HL-60 (cell line): ENCODE data around the gene GPLD1.

ENCODE experiments used
- DNase-seq, 2 experiments: peaks; one replicate each; pipeline ENCODE4 v3.0.0-alpha.2; 2010 to 2020; ENCODE audit warnings: low read depth in 1 of 2, low spot score in 1 of 2
- H3K27ac ChIP-seq: fragments of 250-450 bp; sonication (Bioruptor Pico); replicated peaks from 2 replicates; pipeline ENCODE4 v1.5.1; 2020; ENCODE audit warnings: mild to moderate bottlenecking, moderate library complexity
- H3K27me3 ChIP-seq: fragments of 250-450 bp; sonication (Bioruptor Pico); 2 replicates; pipeline ENCODE4 v1.5.1; 2021; ENCODE audit warnings: mild to moderate bottlenecking, moderate library complexity; ENCODE audit not compliant: insufficient read depth, poor library complexity, severe bottlenecking
- H3K4me3 ChIP-seq: replicated peaks from 2 replicates; pipeline ENCODE4 v1.5.1; 2011; ENCODE audit warnings: mild to moderate bottlenecking, control low read depth, low read length; ENCODE audit not compliant: insufficient read depth
- GABPA ChIP-seq: IDR thresholded peaks from 2 replicates; pipeline ENCODE4 v1.6.1; 2012; ENCODE audit warnings: low read depth
- POLR2AphosphoS5 ChIP-seq: IDR thresholded peaks from 2 replicates; pipeline ENCODE4 v1.6.1; 2012; ENCODE audit warnings: low read depth
- SPI1 ChIP-seq: IDR thresholded peaks from 2 replicates; pipeline ENCODE4 v1.6.1; 2012; ENCODE audit warnings: low read depth, mild to moderate bottlenecking, borderline replicate concordance
- long read RNA-seq: library from polyadenylated mRNA; unstranded; transcript quantifications from one replicate; pipeline ENCODE4 v2.0.0, GENCODE V29; 2020
- TF ChIP-seq, protein P1 (sequence below): IDR thresholded peaks from one replicate; pipeline ENCODE4 v1.5.1; 2011; ENCODE audit warnings: low read length, control low read depth, inconsistent platforms; ENCODE audit not compliant: insufficient read depth
- TF ChIP-seq, protein P2 (sequence below): IDR thresholded peaks from 2 replicates; pipeline ENCODE4 v1.6.1; 2012; ENCODE audit warnings: low read depth; ENCODE audit not compliant: insufficient replicate concordance

The GPLD1 gene, protein sequence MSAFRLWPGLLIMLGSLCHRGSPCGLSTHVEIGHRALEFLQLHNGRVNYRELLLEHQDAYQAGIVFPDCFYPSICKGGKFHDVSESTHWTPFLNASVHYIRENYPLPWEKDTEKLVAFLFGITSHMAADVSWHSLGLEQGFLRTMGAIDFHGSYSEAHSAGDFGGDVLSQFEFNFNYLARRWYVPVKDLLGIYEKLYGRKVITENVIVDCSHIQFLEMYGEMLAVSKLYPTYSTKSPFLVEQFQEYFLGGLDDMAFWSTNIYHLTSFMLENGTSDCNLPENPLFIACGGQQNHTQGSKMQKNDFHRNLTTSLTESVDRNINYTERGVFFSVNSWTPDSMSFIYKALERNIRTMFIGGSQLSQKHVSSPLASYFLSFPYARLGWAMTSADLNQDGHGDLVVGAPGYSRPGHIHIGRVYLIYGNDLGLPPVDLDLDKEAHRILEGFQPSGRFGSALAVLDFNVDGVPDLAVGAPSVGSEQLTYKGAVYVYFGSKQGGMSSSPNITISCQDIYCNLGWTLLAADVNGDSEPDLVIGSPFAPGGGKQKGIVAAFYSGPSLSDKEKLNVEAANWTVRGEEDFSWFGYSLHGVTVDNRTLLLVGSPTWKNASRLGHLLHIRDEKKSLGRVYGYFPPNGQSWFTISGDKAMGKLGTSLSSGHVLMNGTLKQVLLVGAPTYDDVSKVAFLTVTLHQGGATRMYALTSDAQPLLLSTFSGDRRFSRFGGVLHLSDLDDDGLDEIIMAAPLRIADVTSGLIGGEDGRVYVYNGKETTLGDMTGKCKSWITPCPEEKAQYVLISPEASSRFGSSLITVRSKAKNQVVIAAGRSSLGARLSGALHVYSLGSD
- long read RNA-seq, partial matches to known transcripts, result 1 of 2 reads
- long read RNA-seq, other reads (novel, unspliced or antisense), result 1 of 2 reads

DNA sequence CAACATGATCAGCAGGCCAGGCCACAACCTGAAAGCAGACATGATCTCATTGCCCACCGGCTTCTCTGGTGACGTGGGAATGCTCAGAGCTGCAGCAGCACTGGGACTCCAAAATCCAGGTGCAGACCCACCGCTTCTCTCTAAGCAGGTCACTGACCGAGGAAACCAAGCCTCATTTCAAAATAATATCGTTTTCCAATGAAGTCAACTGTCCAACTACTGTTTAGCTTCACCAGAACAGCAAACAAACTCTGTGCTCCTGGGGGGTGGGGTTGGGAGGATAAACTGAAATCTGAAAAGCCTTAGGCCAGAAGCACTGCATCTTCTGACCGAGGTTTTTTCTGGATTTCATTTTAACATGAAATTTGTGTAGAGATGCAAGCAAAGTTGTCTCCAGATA is at the start of gene GPLD1:
Gene GPLD1 (minus strand): TSS at position 109 of the 400 bp plus-strand sequence. CDS start 67 bp downstream, at position 42.
- no peak within 1 kb of the TSS for H3K27ac ChIP-seq
- TF ChIP-seq POLR2AphosphoS5 (no peak), GABPA (no peak), SPI1 (no peak)
- TF ChIP-seq, protein P1, sequence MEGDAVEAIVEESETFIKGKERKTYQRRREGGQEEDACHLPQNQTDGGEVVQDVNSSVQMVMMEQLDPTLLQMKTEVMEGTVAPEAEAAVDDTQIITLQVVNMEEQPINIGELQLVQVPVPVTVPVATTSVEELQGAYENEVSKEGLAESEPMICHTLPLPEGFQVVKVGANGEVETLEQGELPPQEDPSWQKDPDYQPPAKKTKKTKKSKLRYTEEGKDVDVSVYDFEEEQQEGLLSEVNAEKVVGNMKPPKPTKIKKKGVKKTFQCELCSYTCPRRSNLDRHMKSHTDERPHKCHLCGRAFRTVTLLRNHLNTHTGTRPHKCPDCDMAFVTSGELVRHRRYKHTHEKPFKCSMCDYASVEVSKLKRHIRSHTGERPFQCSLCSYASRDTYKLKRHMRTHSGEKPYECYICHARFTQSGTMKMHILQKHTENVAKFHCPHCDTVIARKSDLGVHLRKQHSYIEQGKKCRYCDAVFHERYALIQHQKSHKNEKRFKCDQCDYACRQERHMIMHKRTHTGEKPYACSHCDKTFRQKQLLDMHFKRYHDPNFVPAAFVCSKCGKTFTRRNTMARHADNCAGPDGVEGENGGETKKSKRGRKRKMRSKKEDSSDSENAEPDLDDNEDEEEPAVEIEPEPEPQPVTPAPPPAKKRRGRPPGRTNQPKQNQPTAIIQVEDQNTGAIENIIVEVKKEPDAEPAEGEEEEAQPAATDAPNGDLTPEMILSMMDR, result no peak
- TF ChIP-seq, protein P2, sequence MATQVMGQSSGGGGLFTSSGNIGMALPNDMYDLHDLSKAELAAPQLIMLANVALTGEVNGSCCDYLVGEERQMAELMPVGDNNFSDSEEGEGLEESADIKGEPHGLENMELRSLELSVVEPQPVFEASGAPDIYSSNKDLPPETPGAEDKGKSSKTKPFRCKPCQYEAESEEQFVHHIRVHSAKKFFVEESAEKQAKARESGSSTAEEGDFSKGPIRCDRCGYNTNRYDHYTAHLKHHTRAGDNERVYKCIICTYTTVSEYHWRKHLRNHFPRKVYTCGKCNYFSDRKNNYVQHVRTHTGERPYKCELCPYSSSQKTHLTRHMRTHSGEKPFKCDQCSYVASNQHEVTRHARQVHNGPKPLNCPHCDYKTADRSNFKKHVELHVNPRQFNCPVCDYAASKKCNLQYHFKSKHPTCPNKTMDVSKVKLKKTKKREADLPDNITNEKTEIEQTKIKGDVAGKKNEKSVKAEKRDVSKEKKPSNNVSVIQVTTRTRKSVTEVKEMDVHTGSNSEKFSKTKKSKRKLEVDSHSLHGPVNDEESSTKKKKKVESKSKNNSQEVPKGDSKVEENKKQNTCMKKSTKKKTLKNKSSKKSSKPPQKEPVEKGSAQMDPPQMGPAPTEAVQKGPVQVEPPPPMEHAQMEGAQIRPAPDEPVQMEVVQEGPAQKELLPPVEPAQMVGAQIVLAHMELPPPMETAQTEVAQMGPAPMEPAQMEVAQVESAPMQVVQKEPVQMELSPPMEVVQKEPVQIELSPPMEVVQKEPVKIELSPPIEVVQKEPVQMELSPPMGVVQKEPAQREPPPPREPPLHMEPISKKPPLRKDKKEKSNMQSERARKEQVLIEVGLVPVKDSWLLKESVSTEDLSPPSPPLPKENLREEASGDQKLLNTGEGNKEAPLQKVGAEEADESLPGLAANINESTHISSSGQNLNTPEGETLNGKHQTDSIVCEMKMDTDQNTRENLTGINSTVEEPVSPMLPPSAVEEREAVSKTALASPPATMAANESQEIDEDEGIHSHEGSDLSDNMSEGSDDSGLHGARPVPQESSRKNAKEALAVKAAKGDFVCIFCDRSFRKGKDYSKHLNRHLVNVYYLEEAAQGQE, result no peak
- no peak for DNase-seq
- peaks cover 6% of the 10 kb centered on the region for H3K27me3 ChIP-seq
- no peak within 1 kb of the TSS for H3K4me3 ChIP-seq

DNA sequence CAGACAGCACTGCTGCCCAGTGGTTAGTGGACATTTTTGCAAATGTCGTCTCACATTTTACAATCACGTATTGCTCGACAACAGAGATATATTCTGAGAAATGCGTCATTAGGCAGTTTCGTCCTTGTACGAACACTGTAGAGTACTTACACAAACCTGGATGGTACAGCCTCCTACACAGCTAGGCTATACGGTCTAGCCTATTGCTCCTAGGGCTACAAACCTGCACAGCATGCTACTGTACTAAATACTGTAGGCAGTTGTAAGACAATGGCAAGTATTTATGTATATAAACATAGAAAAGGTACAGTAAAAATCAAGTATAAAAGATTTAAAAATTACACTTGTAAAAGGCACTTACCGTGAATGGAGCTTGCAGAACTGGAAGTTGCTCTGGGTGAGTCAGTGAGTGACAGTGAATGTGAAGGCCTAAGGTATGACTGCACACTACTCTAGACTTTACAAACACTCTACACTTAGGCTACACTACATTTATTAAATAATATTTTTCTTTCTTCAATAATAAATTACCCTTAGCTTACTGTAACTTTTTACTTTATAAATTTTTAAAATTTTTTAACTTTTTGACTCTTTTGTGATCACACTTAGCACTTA is 48.5 kb upstream of the GPLD1 start:
- H3K27me3 ChIP-seq, result no peaks in the 10 kb centered on the region
- no peak overlapping the region for H3K4me3 ChIP-seq
- H3K27ac ChIP-seq, result no peak overlapping the region
- no peak for DNase-seq
- no peak for TF ChIP-seq GABPA
- TF ChIP-seq SPI1, result no peak
- no peak for TF ChIP-seq POLR2AphosphoS5
- TF ChIP-seq, protein P2, result no peak
- TF ChIP-seq, protein P1, result no peak

DNA sequence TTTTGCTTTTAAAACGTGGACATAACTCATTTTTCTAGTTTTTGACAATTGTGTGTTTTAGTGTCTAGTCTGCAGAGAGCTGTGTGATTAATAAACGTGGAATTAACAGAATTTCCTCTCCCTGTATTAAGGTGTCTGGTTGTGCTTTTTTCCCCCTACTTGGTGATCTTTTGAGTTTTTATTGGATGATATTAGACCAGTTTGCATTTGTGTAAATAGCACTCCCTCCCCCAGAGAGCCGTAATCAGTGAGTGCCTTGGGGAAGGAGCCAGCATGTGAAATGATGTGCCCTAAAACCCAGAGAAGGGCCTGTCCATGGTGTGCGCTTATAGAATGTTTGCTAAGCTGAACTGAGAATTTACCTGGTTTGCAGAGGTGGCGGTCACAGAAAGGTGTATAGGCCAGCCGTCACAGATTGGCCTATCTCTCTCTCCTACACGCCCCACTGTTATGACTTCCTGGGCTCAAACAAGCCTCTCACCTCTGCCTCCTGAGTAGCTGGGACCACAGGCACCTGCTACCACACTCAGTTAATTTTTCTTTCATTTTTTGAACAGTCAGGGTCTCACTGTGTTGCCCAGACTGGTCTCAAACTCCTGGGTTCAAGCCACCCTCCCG is 47.8 kb upstream of the GPLD1 start:
- H3K27ac ChIP-seq, result no peak overlapping the region
- DNase-seq, result no peak
- TF ChIP-seq POLR2AphosphoS5, result no peak
- TF ChIP-seq SPI1, result no peak
- TF ChIP-seq, protein P2, result no peak
- TF ChIP-seq GABPA, result no peak
- no peaks in the 10 kb centered on the region for H3K27me3 ChIP-seq
- H3K4me3 ChIP-seq, result no peak overlapping the region
